Ishikawa (cell line): ENCODE data around the gene TRIP13.

Experiments
- CREB1 ChIP-seq: IDR thresholded peaks from 2 replicates; pipeline ENCODE4 v1.6.1; 2012; ENCODE audit warnings: low read depth
- EP300 ChIP-seq: IDR thresholded peaks from 2 replicates; pipeline ENCODE4 v1.6.1; 2012; ENCODE audit warnings: borderline replicate concordance
- MAX ChIP-seq: IDR thresholded peaks from 2 replicates; pipeline ENCODE4 v1.6.1; 2012
- NFIC ChIP-seq: IDR thresholded peaks from 2 replicates; pipeline ENCODE4 v1.6.1; 2012
- RAD21 ChIP-seq: IDR thresholded peaks from 2 replicates; pipeline ENCODE4 v1.6.1; 2012; ENCODE audit warnings: low read depth
- TCF12 ChIP-seq: IDR thresholded peaks from 2 replicates; pipeline ENCODE4 v1.6.1; 2012; ENCODE audit warnings: low read depth
- USF1 ChIP-seq: IDR thresholded peaks from 2 replicates; pipeline ENCODE4 v1.6.1; 2012
- YY1 ChIP-seq: IDR thresholded peaks from 2 replicates; pipeline ENCODE4 v1.6.1; 2012; ENCODE audit warnings: low read depth
- ZBTB7A ChIP-seq: IDR thresholded peaks from 2 replicates; pipeline ENCODE4 v1.6.1; 2012; ENCODE audit warnings: low read depth
- TF ChIP-seq, protein P1 (sequence below): IDR thresholded peaks from 2 replicates; pipeline ENCODE4 v1.6.1; 2012; ENCODE audit warnings: low read depth, mild to moderate bottlenecking

- TF ChIP-seq ZBTB7A (no peak), EP300 (no peak), YY1 (no peak), NFIC (no peak), CREB1 (no peak), USF1 (no peak), MAX (no peak), TCF12 (no peak), RAD21 (no peak)
- TF ChIP-seq, protein P1, sequence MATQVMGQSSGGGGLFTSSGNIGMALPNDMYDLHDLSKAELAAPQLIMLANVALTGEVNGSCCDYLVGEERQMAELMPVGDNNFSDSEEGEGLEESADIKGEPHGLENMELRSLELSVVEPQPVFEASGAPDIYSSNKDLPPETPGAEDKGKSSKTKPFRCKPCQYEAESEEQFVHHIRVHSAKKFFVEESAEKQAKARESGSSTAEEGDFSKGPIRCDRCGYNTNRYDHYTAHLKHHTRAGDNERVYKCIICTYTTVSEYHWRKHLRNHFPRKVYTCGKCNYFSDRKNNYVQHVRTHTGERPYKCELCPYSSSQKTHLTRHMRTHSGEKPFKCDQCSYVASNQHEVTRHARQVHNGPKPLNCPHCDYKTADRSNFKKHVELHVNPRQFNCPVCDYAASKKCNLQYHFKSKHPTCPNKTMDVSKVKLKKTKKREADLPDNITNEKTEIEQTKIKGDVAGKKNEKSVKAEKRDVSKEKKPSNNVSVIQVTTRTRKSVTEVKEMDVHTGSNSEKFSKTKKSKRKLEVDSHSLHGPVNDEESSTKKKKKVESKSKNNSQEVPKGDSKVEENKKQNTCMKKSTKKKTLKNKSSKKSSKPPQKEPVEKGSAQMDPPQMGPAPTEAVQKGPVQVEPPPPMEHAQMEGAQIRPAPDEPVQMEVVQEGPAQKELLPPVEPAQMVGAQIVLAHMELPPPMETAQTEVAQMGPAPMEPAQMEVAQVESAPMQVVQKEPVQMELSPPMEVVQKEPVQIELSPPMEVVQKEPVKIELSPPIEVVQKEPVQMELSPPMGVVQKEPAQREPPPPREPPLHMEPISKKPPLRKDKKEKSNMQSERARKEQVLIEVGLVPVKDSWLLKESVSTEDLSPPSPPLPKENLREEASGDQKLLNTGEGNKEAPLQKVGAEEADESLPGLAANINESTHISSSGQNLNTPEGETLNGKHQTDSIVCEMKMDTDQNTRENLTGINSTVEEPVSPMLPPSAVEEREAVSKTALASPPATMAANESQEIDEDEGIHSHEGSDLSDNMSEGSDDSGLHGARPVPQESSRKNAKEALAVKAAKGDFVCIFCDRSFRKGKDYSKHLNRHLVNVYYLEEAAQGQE = no peak
Measured at GRCh38 chr5:929596-929995, 36.9 kb downstream of the TRIP13 start.
